CD4-positive, alpha-beta T cell treated with Interleukin-17A for 1 hour (primary cell): ENCODE measurements around the gene NCAPG2.
"Not testable (repeated sequence)": the region's sequence is repeated elsewhere in the genome, so short reads cannot be mapped to it uniquely, and the experiment has no call there.

Source experiments
- DNase-seq: peaks from one replicate; pipeline ENCODE4 v3.0.0-alpha.2; 2020

Gene NCAPG2

DNA sequence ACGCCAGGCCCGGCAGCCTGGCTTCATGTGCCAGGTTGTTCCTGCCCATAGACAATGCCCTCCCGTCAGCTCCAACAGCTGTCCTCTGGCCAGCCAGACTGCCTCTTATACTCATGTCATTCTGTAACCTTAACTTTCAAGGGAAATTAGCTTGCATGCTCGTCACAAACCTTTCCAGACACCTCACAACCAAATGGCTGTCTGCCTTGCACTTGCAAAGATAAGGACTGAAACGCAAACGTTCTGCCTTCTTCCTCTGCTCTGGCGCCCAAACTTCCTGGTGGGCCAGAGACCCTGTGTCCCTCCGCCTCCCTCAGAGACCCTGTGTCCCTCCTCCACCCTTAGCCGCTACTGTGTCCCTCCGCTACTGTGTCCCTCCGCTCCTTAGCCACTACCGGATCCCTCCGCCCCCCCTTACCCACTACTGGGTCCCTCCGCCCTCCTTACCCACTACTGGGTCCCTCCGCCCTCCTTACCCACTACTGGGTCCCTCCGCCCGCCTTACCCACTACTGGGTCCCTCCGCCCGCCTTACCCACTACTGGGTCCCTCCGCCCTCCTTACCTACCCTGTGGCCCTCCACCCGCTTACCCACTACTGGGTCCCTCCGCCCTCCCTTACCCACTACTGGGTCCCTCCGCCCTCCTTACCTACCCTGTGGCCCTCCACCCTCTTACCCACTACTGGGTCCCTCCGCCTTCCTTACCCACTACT lies 37.5 kb downstream of the NCAPG2 start:
- DNase-seq: not testable (repeated sequence)

DNA sequence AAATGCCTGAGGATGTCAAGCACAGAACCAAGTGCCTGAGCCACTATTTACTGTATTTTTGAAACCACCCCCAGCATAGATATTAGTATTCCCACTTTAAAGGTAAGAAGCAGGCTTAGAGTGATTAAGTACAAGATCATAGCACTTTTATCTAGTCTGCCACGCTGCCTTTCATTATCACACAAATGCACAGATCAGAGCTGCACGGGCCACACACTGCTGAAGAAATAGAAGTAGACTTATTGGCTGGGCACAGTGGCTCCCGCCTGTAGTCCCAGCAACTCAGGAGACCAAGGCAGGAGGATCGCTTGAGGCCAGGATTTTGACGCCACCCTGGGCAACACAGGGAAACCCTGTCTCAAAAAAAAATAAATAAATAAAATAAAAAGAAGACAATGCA lies 38.2 kb downstream of the NCAPG2 start:
- DNase-seq: no peak

DNA sequence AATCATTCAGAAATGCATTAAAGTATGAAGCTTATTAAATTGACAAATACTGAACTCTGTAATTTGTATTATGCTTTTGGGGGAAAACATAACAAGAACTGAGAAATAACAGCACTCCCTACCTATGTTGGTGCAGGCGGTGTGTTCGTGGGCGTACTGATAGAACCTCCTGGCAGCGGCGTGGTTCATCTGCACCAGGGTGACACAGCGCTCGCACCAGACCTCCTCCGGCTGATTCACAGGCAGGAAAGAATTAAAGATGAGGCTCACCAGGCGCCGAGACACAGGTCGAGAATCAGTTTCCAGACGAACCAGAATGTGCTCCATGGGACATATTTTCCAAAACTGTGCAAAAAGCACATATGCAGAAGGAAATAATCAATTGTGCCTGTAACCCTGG lies 40.2 kb downstream of the NCAPG2 start:
- no peak for DNase-seq

GRCh38 chr7:158663428-158663741 lies 41.2 kb downstream of the NCAPG2 start:
- DNase-seq: no peak

GRCh38 chr7:158662610-158663427 lies 41.8 kb downstream of the NCAPG2 start:
- peak; percentile 19 for DNase-seq

GRCh38 chr7:158658475-158658874 lies 46.1 kb downstream of the NCAPG2 start:
- no peak for DNase-seq

DNA sequence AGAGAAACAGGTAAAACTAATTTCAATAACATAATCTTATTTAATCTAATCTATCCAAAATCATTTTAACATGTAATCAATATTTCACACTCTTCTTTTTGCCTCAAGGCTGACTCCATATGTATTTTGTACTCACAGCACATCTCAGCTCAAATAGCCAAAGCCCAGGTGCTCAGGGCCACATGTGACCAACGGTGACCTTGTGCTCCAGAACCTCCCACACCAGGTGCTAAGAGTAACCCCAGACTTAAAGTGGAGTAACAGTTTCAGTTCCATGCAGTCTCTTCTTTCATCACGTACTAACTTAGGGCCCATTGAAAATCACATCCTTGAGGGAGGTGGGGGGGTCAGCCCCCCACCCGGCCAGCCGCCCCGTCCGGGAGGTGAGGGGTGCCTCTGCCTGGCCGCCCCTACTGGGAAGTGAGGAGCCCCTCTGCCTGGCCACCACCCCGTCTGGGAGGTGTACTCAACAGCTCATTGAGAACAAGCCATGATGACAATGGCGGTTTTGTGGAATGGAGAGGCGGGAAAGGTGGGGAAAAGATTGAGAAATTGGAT lies 47.3 kb downstream of the NCAPG2 start:
- no peak for DNase-seq

GRCh38 chr7:158655931-158656441 lies 48.6 kb downstream of the NCAPG2 start:
- peak; percentile 29 for DNase-seq

GRCh38 chr7:158655507-158655906 lies 49.1 kb downstream of the NCAPG2 start:
- no peak for DNase-seq

GRCh38 chr7:158651968-158652565 lies 52.5 kb downstream of the NCAPG2 start:
- no peak for DNase-seq

DNA sequence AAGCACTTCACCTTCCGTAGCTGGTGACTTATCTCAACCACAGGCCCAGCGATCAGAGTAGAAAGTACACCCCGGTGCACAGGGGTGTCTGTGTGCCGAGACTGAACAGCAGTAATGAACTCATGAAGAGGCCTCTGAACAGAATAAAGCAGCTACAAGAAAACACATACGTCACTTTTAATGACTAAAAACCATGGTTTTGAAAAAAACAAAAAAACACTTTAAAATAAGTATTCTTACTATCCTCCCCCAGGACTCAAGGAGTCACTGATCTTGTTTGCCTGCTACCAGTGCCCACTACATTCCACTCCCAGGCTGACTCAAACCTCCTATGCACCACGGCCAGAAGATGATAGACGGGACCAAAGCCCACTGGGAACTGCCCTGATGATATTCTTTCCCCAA lies 53.8 kb downstream of the NCAPG2 start:
- no peak for DNase-seq

- DNase-seq: no peak
These were observed 55.3 kb downstream of the NCAPG2 start for GRCh38 chr7:158649279-158649678.

DNA sequence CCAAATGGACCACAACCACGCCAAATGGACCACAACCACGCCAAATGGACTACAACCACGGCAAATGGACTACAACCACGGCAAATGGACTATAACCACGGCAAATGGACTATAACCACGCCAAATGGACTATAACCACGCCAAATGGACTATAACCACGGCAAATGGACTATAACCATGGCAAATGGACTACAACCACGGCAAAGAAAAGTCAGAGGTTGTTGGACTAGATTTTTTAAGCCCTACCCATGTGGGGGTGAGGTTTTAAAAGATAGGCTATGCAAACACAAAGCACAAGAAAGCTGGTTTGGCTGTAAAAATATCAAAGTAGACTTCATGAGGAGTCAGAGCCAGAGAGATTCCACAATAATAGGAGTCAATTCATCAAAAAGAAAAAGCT lies 55.8 kb downstream of the NCAPG2 start:
- no peak for DNase-seq

DNA sequence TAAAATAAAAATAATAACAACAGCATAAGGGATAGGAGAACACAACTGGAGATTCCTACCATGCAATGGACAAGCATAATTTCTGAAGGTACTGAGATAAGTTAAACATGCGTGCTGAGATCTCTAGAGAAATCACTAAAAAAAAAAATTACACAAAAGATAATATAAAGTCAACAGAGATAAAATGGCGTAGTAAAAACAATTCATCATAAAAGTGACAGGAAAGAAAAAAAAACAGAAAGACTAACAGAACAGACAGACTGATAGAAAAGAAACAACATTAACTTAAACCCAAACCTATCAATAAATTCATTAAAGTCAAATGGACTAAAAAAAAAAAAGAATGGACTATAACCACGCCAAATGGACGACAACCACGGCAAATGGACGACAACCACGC lies 56.4 kb downstream of the NCAPG2 start:
- no peak for DNase-seq

GRCh38 chr7:158647475-158647792 lies 57.2 kb downstream of the NCAPG2 start:
- no peak for DNase-seq

- DNase-seq: no peak
These were observed 57.7 kb downstream of the NCAPG2 start for GRCh38 chr7:158646766-158647474.

DNA sequence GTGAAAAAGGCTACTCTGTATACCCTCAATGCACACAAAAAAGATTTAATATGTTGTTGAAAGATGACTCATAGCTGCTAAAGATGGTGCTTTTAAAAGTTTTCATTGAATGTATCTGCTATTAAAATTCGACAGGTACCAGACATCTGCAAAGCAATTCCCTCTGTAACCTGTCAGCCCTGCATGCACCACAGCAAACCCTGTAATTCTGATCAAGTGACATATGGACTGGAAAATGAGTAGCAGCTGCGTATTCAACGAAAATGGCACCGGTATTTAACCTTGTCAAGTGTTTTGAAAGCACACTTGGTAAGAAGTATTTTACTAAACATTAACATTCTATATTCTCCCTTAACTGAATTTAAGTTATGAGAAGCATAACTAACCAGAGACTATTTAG lies 58.8 kb downstream of the NCAPG2 start:
- DNase-seq: no peak

GRCh38 chr7:158642149-158642548 lies 62.5 kb downstream of the NCAPG2 start:
- no peak for DNase-seq

GRCh38 chr7:158638001-158638400 lies 66.6 kb downstream of the NCAPG2 start:
- no peak for DNase-seq

DNA sequence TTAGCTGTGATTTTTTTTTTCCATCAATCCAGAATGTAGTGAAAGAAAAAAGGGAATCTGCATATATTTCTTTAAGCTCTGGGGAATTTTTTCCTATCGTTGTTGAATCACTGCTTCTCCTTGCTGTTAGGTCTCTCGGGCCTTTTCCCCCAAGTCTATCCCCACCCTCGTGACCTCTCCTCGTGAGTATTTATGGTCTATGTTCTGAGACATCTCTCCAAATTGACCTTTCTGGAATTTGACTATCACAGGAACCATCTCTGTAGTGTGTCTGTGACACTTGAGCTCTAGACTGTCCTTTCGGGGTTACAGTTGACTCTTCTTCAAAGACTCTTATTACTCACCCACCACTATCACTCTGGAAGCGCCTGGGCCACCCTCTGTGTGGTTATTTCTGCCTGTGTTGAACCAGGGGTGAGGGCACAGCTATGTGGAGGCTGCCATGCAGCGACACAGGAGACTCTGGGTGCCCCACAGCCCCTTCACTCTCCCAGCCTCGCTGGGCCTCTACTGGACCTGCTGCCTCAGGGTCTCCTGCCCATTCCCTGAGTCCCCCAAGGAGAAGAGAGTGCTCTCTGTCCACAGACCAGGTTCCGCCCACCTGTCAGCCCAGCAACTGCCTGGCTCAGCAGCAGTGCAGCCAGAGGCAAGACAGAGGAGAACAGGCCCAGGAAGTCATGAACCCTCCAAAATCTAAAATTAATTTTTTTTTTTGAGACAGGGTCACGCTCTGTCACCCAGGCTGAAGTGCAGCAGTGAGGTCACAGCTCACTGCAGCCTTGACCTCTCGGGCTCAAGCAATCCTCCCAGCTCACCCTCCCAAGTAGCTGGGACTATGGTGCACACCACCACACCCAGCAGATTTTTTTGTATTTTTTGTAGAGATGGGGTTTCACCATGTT lies 71.3 kb downstream of the NCAPG2 start:
- no peak for DNase-seq

DNA sequence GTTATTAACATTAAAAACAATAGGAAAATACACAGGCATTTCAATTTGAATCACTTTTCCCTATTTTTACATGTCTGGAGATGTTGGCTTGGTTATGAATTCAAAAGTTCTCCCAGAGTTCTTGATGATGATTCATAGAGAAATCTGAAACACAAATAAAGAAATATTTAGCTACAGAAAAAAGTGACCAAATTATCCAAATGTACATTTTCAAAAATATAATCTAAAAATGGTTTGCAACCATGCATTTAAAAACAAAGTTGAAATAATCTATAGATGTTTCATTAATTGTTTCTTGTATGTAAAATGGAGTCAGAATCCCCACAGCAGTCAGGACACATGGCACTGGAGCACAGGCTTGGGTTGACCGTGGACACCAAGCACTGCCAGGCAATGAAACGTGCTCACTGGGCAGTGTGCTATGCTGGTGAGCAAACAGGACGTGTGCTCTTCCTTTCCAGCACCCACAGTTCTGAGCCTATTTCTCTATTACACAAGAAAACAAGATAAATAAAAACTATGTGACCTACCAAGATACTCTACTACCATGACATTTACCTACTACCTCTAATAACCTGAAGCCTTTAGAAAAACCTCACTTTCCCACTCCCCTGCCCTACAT lies 72.9 kb downstream of the NCAPG2 start:
- DNase-seq: no peak

DNA sequence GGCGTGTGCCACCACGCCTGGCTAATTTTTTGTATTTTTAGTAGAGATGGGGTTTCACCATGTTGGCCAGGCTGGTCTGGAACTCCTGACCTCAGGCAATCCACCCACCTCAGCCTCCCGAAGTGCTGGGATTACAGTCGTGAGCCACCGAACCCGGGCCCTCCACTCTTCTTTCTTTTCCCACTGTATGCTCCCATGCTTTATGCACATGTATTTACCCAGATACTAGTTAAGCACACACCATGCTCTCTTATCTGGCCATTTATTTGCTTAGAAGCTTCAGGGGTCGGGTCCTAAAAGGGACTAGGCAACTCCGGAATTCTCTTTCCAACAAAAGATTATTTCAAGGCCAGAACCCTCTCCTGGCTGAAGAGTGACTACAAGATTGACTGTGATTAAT lies 78.3 kb downstream of the NCAPG2 start:
- not testable (repeated sequence) for DNase-seq
